Spleen (tissue), 11 donors: Measurements from ENCODE around the gene B4GALT2. TPM values are rescaled to one million over a fixed set of nuclear protein-coding genes. Genes with fewer than 3 reads are reported as not detected.

Experiments
- DNase-seq: peaks from one replicate; pipeline ENCODE4 v3.0.0-alpha.2; 2020
- H3K27ac ChIP-seq, 8 donors: fragments of 200-600 bp; sonication (generic) in 7 of 8; 1 replicate in 4 of 8; 2 replicates in 4 of 8; pipeline versions ENCODE4 v1.5.0 to v1.8.0; 2016 to 2021; ENCODE audit warnings: inconsistent platforms in 4 of 8, mild to moderate bottlenecking in 4 of 8, moderate library complexity in 1 of 8
- H3K27me3 ChIP-seq, 7 donors: fragments of 200-600 bp; sonication (generic) in 6 of 7; replicated peaks in 1 of 7; 1 replicate in 4 of 7; 2 replicates in 3 of 7; pipeline versions ENCODE4 v1.5.0 to v1.8.0; 2016 to 2021; ENCODE audit warnings: inconsistent platforms in 3 of 7, mild to moderate bottlenecking in 1 of 7
- H3K36me3 ChIP-seq, 6 donors: fragments of 200-600 bp; sonication (generic) in 5 of 6; 1 replicate in 4 of 6; 2 replicates in 2 of 6; pipeline versions ENCODE4 v1.5.0 to v1.8.0; 2016 to 2021; ENCODE audit warnings: inconsistent platforms in 2 of 6
- H3K4me1 ChIP-seq, 6 donors: fragments of 200-600 bp; sonication (generic) in 5 of 6; 1 replicate in 3 of 6; 2 replicates in 3 of 6; pipeline versions ENCODE4 v1.5.0 to v1.8.0; 2016 to 2021; ENCODE audit warnings: inconsistent platforms in 3 of 6
- H3K4me3 ChIP-seq, 8 donors: fragments of 200-600 bp; sonication (generic) in 7 of 8; 1 replicate in 4 of 8; 2 replicates in 4 of 8; pipeline versions ENCODE4 v1.5.0 to v1.8.0; 2016 to 2021; ENCODE audit warnings: inconsistent platforms in 4 of 8, mild to moderate bottlenecking in 4 of 8, moderate library complexity in 2 of 8
- H3K9me3 ChIP-seq, 8 donors: fragments of 200-600 bp; sonication (generic) in 7 of 8; 1 replicate in 4 of 8; 2 replicates in 4 of 8; pipeline versions ENCODE4 v1.5.0 to v1.8.0; 2016 to 2021; ENCODE audit warnings: inconsistent platforms in 4 of 8
- POLR2A ChIP-seq, 3 donors: fragments of 450-650 bp; IDR thresholded peaks; one replicate each; pipeline ENCODE4 v1.5.1; 2017; ENCODE audit warnings: antibody characterized with exemption in 3 of 3, mild to moderate bottlenecking in 1 of 3
- POLR2AphosphoS5 ChIP-seq, 3 donors: sonication (generic); formaldehyde crosslinking; IDR thresholded peaks; one replicate each; pipeline ENCODE4 v1.5.1; 2017; ENCODE audit warnings: antibody characterized with exemption in 3 of 3
- WGBS, 5 donors: extraction: QIAGEN DNeasy Blood & Tissue Kit in 3 of 5; methylation state at CpG; one replicate each; pipeline versions ENCODE4 v1.1.5 to v1.1.7; 2013 to 2018; 5-methylcytosine and 5-hydroxymethylcytosine counted together
- intact Hi-C: fragments of 100-400 bp; cut with DNase I; formaldehyde crosslinking; loops from one replicate; pipeline ENCODE4 v1.15.0; 2023; ENCODE audit warnings: low total_unique reads
- polyA plus RNA-seq, 3 donors: library from polyadenylated mRNA; stranded (reverse); fragments of 200-250 nt; gene quantifications; one replicate each; pipeline ENCODE4 v1.2.1, GENCODE V29; 2013
- total RNA-seq, 7 donors: library from RNA; depleted of rRNA in 3 of 7; stranded (reverse); fragments of >200 nt in 3 of 7; fragmentation: NEBNext Ultra II Directional in 4 of 7; extraction: Animal tissue kit (Norgen Biotek cat#: 25700) in 4 of 7; gene quantifications; one replicate each; pipeline versions ENCODE4 v1.1.0 to v1.2.1, GENCODE V29; 2016 to 2021
- TF ChIP-seq, protein P1 (sequence below), 11 experiments: fragments of 200-600 bp in 7 of 11; fragments of 450-650 bp in 4 of 11; sonication (generic) in 4 of 11; IDR thresholded peaks in 8 of 11; conservative IDR thresholded peaks in 3 of 11; 1 replicate in 7 of 11; 2 replicates in 4 of 11; pipeline versions ENCODE4 v1.4.0 to v1.8.0; 2016 to 2021; ENCODE audit warnings: antibody characterized with exemption in 11 of 11, inconsistent platforms in 4 of 11, mild to moderate bottlenecking in 1 of 11
- donor health status: healthy with polysubstance abuse.
- donor health status: DM: no; HTN: no; CAD: no; lungs with moderate emphysema.
- donor health status: DM: no; HTN: no; CAD: no.
- donor health status: Bipolar disorder and iron deficiency.
- donor health status: healthy.
- donor health status: DM: no; HTN: no; CAD: no.
- donor health status: DM: yes; HTN: yes; CAD: no.

Gene B4GALT2
- total and polyA plus RNA-seq, 10 donors: 7.0 to 23.3 (median 12.8) TPM

DNA sequence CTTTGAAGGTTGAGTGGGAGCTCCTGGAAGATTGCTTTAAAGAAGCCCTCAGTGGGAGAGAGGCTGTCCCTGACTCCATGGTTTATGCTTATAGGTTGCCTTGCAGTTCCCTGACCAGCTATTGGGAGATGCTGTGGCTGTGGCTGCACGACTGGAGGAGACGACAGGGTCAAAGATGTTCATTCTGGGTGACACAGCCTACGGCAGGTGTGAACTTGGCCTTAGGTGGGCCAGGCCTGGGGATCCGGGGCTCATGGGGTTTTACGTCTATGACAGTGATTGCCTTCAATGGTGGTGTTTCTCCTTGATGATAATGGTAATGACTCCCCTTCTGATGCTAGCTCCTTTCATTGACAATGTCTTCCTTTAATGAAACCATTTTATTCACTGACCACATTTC lies 8.5 kb upstream of the B4GALT2 start:
- H3K27ac ChIP-seq: peak overlapping the region in 5 of 8 donors; percentile 27 to 77 (median 66)
- intact Hi-C loops: no loop called here
- no peaks in the 10 kb centered on the region for H3K9me3 ChIP-seq
- H3K4me1 ChIP-seq: peaks cover 16 to 45% (median 31%) of the 10 kb centered on the region in 6 donors
- 50 to 73% (median 57%) methylated on average over 3 to 5 of the region's 5 CpGs for WGBS, 5 donors
- no peaks in the 10 kb centered on the region for H3K27me3 ChIP-seq
- no peak for DNase-seq
- peaks cover 0 to 48% (median 12%) of the 10 kb centered on the region in 6 donors for H3K36me3 ChIP-seq
- TF ChIP-seq POLR2A (IDR thresholded peaks at IDR 0.05) (no peak), POLR2AphosphoS5 (IDR thresholded peaks at IDR 0.05) (no peak)
- TF ChIP-seq, protein P1, sequence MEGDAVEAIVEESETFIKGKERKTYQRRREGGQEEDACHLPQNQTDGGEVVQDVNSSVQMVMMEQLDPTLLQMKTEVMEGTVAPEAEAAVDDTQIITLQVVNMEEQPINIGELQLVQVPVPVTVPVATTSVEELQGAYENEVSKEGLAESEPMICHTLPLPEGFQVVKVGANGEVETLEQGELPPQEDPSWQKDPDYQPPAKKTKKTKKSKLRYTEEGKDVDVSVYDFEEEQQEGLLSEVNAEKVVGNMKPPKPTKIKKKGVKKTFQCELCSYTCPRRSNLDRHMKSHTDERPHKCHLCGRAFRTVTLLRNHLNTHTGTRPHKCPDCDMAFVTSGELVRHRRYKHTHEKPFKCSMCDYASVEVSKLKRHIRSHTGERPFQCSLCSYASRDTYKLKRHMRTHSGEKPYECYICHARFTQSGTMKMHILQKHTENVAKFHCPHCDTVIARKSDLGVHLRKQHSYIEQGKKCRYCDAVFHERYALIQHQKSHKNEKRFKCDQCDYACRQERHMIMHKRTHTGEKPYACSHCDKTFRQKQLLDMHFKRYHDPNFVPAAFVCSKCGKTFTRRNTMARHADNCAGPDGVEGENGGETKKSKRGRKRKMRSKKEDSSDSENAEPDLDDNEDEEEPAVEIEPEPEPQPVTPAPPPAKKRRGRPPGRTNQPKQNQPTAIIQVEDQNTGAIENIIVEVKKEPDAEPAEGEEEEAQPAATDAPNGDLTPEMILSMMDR (IDR thresholded peaks at IDR 0.05 in 8 of 11, conservative IDR thresholded peaks at IDR 0.05 in 3 of 11): no peak
- peak overlapping the region; percentile 78 to 97 (median 95) for H3K4me3 ChIP-seq

DNA sequence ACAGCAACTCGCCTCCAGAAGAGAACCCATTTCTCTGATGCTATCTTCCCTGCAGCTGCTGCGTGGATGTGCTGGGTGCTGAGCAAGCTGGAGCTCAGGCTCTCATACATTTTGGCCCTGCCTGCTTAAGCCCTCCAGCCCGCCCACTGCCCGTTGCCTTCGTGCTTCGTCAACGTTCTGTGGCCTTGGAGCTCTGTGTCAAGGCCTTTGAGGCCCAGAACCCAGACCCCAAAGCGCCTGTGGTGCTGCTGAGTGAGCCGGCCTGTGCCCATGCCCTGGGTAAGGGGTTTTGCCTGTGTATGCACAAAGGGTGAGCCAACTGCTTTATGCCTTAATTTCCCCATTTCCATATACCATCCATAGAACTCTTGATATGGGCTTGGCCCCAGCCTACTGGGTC lies 8.1 kb upstream of the B4GALT2 start:
- H3K36me3 ChIP-seq: peaks cover 0 to 47% (median 12%) of the 10 kb centered on the region in 6 donors
- no peaks in the 10 kb centered on the region for H3K27me3 ChIP-seq
- H3K9me3 ChIP-seq: no peaks in the 10 kb centered on the region
- no peak overlapping the region for H3K27ac ChIP-seq
- WGBS, 5 donors: 83 to 93% (median 88%) methylated on average over 9 of the region's 9 CpGs
- intact Hi-C loops: no loop called here
- H3K4me1 ChIP-seq: peaks cover 21 to 49% (median 35%) of the 10 kb centered on the region in 6 donors
- peak overlapping the region in 7 of 8 donors; percentile 78 to 97 (median 95) for H3K4me3 ChIP-seq
- no peak for DNase-seq
- no peak for TF ChIP-seq POLR2AphosphoS5 (IDR thresholded peaks at IDR 0.05)
- TF ChIP-seq, protein P1 (IDR thresholded peaks at IDR 0.05 in 8 of 11, conservative IDR thresholded peaks at IDR 0.05 in 3 of 11): no peak

DNA sequence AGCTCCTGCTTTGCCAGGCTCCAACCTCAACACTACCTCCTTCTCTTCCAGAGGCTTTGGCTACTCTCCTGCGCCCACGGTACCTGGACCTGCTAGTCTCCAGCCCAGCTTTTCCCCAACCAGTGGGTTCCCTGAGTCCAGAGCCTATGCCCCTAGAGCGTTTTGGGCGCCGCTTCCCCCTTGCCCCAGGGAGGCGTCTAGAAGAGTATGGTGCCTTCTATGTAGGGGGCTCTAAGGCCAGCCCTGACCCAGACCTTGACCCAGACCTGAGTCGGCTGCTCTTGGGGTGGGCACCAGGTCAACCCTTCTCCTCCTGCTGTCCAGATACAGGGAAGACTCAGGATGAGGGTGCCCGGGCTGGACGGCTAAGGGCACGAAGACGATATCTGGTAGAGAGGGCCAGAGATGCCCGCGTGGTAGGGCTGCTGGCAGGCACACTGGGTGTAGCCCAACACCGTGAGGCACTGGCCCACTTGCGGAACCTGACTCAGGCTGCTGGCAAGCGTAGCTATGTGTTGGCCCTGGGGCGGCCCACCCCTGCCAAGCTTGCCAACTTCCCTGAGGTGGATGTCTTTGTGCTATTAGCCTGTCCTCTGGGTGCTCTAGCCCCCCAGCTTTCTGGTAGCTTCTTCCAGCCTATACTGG lies 7.6 kb upstream of the B4GALT2 start:
- Histone ChIP-seq H3K4me1 (peaks cover 26 to 54% (median 40%) of the 10 kb centered on the region in 6 donors), H3K36me3 (peaks cover 0 to 47% (median 15%) of the 10 kb centered on the region in 6 donors), H3K9me3 (no peaks in the 10 kb centered on the region), H3K4me3 (peak overlapping the region in 1 of 8 donors; percentile 97), H3K27ac (no peak overlapping the region), H3K27me3 (no peaks in the 10 kb centered on the region)
- intact Hi-C loops: no loop called here
- TF ChIP-seq POLR2AphosphoS5 (IDR thresholded peaks at IDR 0.05) (no peak), POLR2A (IDR thresholded peaks at IDR 0.05) (no peak)
- TF ChIP-seq, protein P1 (IDR thresholded peaks at IDR 0.05 in 8 of 11, conservative IDR thresholded peaks at IDR 0.05 in 3 of 11): no peak
- 95 to 97% (median 95%) methylated on average over 12 to 17 of the region's 17 CpGs for WGBS, 5 donors
- DNase-seq: peak; percentile 83

DNA sequence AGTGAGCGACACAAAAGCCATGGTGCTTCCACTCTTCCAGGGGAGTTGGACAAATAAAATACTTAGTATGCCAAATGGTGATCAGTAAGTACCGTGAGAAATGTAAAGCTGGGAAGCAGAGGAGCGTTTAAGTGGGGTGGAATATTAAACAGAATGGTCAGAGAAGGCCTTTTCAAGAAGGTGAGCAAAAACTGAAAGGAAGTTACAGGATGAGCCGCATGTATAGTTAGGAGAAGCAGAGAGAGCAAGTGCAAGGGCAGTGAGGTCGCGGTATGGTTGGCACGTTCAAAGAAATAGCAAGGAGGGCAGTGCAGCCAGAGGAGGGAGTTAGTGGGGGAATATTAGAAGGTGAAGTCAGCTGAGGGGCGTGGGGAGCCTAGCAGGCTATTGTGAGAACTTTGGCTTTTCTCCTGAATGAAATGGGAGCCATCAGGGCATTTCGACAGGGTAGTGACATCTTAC lies 5.0 kb upstream of the B4GALT2 start:
- TF ChIP-seq POLR2A (IDR thresholded peaks at IDR 0.05) (no peak), POLR2AphosphoS5 (IDR thresholded peaks at IDR 0.05) (no peak)
- TF ChIP-seq, protein P1 (IDR thresholded peaks at IDR 0.05 in 8 of 11, conservative IDR thresholded peaks at IDR 0.05 in 3 of 11): no peak
- H3K36me3 ChIP-seq: peaks cover 0 to 53% (median 28%) of the 10 kb centered on the region in 6 donors
- H3K27ac ChIP-seq: peak overlapping the region; percentile 91 to 100 (median 97)
- H3K4me3 ChIP-seq: peak overlapping the region; percentile 77 to 95 (median 88)
- 36 to 41% (median 38%) methylated on average over 9 of the region's 9 CpGs for WGBS, 5 donors
- no peaks in the 10 kb centered on the region for H3K9me3 ChIP-seq
- H3K27me3 ChIP-seq: no peaks in the 10 kb centered on the region
- H3K4me1 ChIP-seq: peaks cover 41 to 79% (median 64%) of the 10 kb centered on the region in 6 donors
- intact Hi-C loops: no loop called here
- DNase-seq: no peak
